Sigmoid colon (tissue), 4 donors: ENCODE results near the gene PHACTR3.

Source experiments
- CTCF ChIP-seq, 4 experiments: fragments of 450-650 bp in 3 of 4; fragments of 200-600 bp in 1 of 4; IDR thresholded peaks; one replicate each; pipeline ENCODE4 v1.5.1; 2016 to 2019; ENCODE audit warnings: antibody characterized with exemption in 4 of 4, mild to moderate bottlenecking in 3 of 4, moderate library complexity in 2 of 4
- EP300 ChIP-seq, 4 donors: sonication (generic); formaldehyde crosslinking; IDR thresholded peaks; one replicate each; pipeline ENCODE4 v1.6.1; 2017; ENCODE audit warnings: antibody characterized with exemption in 4 of 4
- POLR2A ChIP-seq, 2 donors: fragments of 450-650 bp; IDR thresholded peaks; one replicate each; pipeline ENCODE4 v1.6.1; 2016; ENCODE audit warnings: antibody characterized with exemption in 2 of 2, mild to moderate bottlenecking in 2 of 2, moderate library complexity in 2 of 2
- POLR2AphosphoS5 ChIP-seq, 4 donors: sonication (generic); formaldehyde crosslinking; IDR thresholded peaks; one replicate each; pipeline ENCODE4 v1.6.1; 2017; ENCODE audit warnings: antibody characterized with exemption in 4 of 4

- TF ChIP-seq CTCF (IDR thresholded peaks at IDR 0.05) (no peak), EP300 (IDR thresholded peaks at IDR 0.05) (no peak), POLR2A (IDR thresholded peaks at IDR 0.05) (no peak), POLR2AphosphoS5 (IDR thresholded peaks at IDR 0.05) (no peak)
Observed at GRCh38 chr20:59756241-59756640, 151.9 kb downstream of the PHACTR3 start.
